WI38 (cell line): Measurements from ENCODE around the gene CCL27.
A peak's percentile ranks its signal among the peaks of the same experiment; 100 is the strongest.

Experiments used
- H3K4me3 ChIP-seq: 2 replicates; pipeline ENCODE4 v1.5.1; 2011; ENCODE audit warnings: low read depth, mild to moderate bottlenecking, control low read depth, low read length
- CTCF ChIP-seq: IDR thresholded peaks from 2 replicates; pipeline ENCODE4 v1.5.1; 2012; ENCODE audit warnings: low read depth, mild to moderate bottlenecking, control low read depth, low read length

The CCL27 gene

DNA sequence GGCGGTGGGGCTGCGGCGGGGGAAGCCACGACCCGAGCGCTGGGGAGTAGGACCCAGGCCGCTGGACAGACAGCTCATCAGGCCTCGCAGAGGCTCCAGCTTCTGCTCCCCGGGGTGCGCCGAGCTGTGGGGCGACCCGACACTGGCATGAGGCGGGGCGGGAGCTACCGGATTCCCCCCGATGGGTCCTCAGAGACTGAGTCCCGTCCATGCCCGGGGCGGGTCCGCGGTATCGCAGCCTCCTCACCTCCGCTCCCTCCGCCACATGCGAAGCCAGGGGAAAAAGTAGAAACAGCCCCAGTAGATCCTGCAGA lies 2.6 kb upstream of the CCL27 start:
- peak overlapping the region; percentile 87 for H3K4me3 ChIP-seq
- TF ChIP-seq CTCF, result no peak

DNA sequence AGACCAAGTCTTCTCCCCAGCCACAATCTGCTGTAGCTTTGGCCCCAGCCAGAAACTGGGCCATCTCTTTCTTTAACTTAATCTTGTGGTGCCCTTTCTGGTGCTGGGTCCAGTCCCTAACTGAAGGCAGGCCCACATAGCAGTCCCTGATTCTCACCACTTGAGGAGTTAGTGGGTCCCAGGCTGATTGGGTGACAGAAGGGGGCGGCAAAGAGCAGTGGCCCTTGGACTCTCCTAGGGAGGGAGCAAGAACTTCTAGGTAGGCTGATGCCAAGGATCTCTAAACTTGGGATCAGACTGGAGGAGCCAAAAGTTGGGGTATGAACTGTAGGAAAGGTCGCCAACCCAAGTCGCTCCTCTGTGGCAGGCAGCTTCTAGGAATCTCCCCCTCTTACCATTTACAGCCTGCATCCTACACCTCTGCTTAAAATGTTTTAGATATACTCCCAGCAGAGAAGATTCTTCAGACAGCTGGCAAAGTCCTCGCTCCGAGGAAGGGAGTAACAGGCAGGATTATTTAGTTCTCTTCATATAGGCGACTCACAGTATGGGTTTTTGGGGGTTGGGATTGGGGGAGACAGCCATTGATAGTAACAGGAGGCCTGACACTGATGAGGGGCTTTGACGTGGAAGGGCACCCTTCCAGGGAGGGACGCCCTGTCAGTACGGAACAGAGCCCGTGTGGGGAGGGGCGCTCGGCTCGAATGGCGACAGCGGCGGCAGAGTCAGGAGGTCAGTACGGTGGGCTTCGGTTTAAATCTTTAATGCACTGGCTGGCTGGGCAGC lies 2.0 kb upstream of the CCL27 start:
- TF ChIP-seq CTCF, result peak; percentile 98
- peak overlapping the region; percentile 87 for H3K4me3 ChIP-seq

DNA sequence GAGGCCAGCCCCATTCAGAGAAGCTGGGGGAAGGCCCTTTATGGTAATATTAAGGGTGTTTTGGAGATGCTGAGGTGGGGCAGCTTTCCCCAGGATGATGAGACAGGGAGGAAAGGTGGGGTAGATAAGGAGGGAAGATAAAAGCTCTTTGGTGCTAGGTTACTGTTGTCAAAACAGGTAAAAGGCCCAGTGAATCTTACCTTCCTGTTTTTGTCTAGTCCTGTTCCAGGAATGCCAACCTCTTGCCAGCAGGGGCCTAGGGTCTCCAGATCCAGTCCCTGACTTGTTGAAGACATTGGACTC lies 797 bp upstream of the CCL27 start:
- no peak for TF ChIP-seq CTCF
- no peak overlapping the region for H3K4me3 ChIP-seq

- TF ChIP-seq CTCF, result no peak
- no peak overlapping the region for H3K4me3 ChIP-seq
These were observed 2.7 kb downstream of the CCL27 start for GRCh38 chr9:34659592-34660253.

- H3K4me3 ChIP-seq, result no peak overlapping the region
- no peak for TF ChIP-seq CTCF
These were observed 4.0 kb downstream of the CCL27 start for GRCh38 chr9:34658461-34658860.

DNA sequence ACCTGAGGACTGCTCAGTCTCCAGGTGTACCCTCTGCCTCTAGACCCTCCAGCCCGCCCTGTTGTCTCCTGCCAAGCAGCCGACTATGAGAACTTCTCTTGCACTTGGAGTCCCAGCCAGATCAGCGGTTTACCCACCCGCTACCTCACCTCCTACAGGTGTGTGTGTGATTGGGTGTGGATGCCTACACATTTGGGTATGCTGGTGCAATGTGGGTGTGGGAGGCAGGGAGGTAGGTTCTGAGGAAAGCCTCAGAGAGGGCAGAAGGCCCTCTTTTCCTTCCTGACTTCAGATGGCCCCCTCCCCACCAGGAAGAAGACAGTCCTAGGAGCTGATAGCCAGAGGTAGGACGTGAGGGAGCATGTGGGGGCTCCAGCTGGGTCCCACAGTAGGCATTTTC lies 5.5 kb downstream of the CCL27 start:
- H3K4me3 ChIP-seq, result no peak overlapping the region
- no peak for TF ChIP-seq CTCF

GRCh38 chr9:34655394-34655793 lies 7.1 kb downstream of the CCL27 start:
- no peak for TF ChIP-seq CTCF
- H3K4me3 ChIP-seq, result no peak overlapping the region
